HCT116 (cell line): Measurements from ENCODE around the gene PLCB1.

Source experiments
- ATF3 ChIP-seq: IDR thresholded peaks from 2 replicates; pipeline ENCODE4 v1.6.1; 2012
- CTCF ChIP-seq, 3 experiments: fragments of 200-600 bp in 1 of 3; sonication (generic) in 1 of 3; IDR thresholded peaks in 2 of 3; conservative IDR thresholded peaks in 1 of 3; 2 replicates each; pipeline ENCODE4 v1.5.1; 2012 to 2017; ENCODE audit warnings: low read depth in 2 of 3, low read length in 2 of 3, antibody characterized with exemption in 1 of 3, borderline replicate concordance in 1 of 3, control low read depth in 1 of 3, mild to moderate bottlenecking in 1 of 3, mixed read lengths in 1 of 3, mixed run types in 1 of 3, moderate library complexity in 1 of 3; ENCODE audit not compliant: insufficient read depth in 1 of 3
- EZH2 ChIP-seq: fragments of 200-600 bp; sonication (generic); IDR thresholded peaks from 2 replicates; pipeline ENCODE4 v1.6.1; 2017; ENCODE audit warnings: antibody characterized with exemption, mixed run types
- EZH2phosphoT487 ChIP-seq: fragments of 200-600 bp; IDR thresholded peaks from 2 replicates; pipeline ENCODE4 v1.6.1; 2018; ENCODE audit warnings: antibody characterized with exemption, borderline replicate concordance
- FOSL1 ChIP-seq: IDR thresholded peaks from 2 replicates; pipeline ENCODE4 v1.6.1; 2012; ENCODE audit warnings: low read depth
- JUND ChIP-seq: IDR thresholded peaks from 2 replicates; pipeline ENCODE4 v1.6.1; 2012
- MAX ChIP-seq: IDR thresholded peaks from 2 replicates; pipeline ENCODE4 v1.6.1; 2012
- POLR2A ChIP-seq: IDR thresholded peaks from 2 replicates; pipeline ENCODE4 v1.7.0; 2011; ENCODE audit warnings: borderline replicate concordance; ENCODE audit not compliant: insufficient read depth, insufficient read length; ENCODE audit errors: extremely low read depth
- POLR2AphosphoS5 ChIP-seq: IDR thresholded peaks from 2 replicates; pipeline ENCODE4 v1.6.1; 2011; ENCODE audit warnings: mild to moderate bottlenecking, low read depth, low read length, moderate library complexity
- RAD21 ChIP-seq: IDR thresholded peaks from 2 replicates; pipeline ENCODE4 v1.6.1; 2012; ENCODE audit warnings: low read depth, mild to moderate bottlenecking
- REST ChIP-seq: IDR thresholded peaks from 2 replicates; pipeline ENCODE4 v1.6.1; 2012; ENCODE audit warnings: low read depth
- SIN3A ChIP-seq: IDR thresholded peaks from 2 replicates; pipeline ENCODE4 v1.6.1; 2012; ENCODE audit warnings: low read depth
- SP1 ChIP-seq: IDR thresholded peaks from 2 replicates; pipeline ENCODE4 v1.6.1; 2012; ENCODE audit warnings: low read depth
- ZNF274 ChIP-seq: fragments of 200-500 bp; sonication (Bioruptor generic); IDR thresholded peaks from 2 replicates; pipeline ENCODE4 v1.6.1; 2014; ENCODE audit warnings: mild to moderate bottlenecking, low read depth, low read length, inconsistent platforms

GRCh38 chr20:8425016-8425415 is 292.9 kb downstream of the PLCB1 start:
- TF ChIP-seq CTCF (IDR thresholded peaks at IDR 0.05 in 2 of 3, conservative IDR thresholded peaks at IDR 0.05 in 1 of 3; ENCODE audit: borderline replicate concordance in 1 of 3, insufficient read depth in 1 of 3, low read depth in 2 of 3, low read length in 2 of 3), result no peak
- TF ChIP-seq ATF3, result no peak
- TF ChIP-seq EZH2, result no peak
- TF ChIP-seq POLR2A, result no peak
- no peak for TF ChIP-seq EZH2phosphoT487
- TF ChIP-seq MAX, result no peak
- TF ChIP-seq POLR2AphosphoS5, result no peak
- no peak for TF ChIP-seq RAD21
- no peak for TF ChIP-seq ZNF274
- TF ChIP-seq FOSL1, result no peak
- no peak for TF ChIP-seq SP1
- TF ChIP-seq REST, result no peak
- no peak for TF ChIP-seq SIN3A
- TF ChIP-seq JUND, result no peak
